ENCODE data around the gene S100A13.

The S100A13 gene

DNA sequence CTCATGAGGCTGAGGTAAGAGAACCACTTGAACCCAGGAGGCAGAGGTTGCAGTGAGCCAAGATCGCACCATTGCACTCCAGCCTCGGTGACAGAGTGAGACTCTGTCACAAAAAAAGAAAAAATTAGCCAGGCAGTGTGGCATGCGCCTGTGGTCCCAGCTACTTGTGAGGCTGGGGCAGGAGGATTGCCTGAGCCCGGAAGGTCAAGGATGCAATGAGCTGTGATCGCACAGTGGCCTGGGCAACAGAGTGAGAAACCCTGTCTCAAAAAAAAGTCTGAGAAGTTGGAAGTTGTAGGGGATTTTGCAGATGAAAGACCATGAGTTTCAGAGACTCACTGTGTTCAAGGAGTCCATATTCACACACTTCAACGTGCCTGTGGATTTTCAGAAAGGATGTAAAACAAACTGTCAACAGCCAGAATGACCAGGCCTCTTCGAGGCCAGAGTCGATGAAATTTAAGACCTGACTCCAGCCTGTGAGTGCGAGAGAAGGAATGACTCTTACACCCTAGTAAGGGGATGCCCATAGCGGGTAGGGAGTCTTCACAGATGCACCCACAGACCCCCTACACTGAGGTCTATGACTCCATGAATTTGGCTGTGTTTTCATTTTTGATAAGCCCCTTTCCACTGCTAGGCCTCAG lies 2.2 kb downstream of the S100A13 start:
- DNase-seq = no peak

- no peak for DNase-seq
Measured at GRCh38 chr1:153623101-153623500, 4.2 kb downstream of the S100A13 start.

- DNase-seq = no peak
Measured at GRCh38 chr1:153619171-153619570, 8.1 kb downstream of the S100A13 start.

DNA sequence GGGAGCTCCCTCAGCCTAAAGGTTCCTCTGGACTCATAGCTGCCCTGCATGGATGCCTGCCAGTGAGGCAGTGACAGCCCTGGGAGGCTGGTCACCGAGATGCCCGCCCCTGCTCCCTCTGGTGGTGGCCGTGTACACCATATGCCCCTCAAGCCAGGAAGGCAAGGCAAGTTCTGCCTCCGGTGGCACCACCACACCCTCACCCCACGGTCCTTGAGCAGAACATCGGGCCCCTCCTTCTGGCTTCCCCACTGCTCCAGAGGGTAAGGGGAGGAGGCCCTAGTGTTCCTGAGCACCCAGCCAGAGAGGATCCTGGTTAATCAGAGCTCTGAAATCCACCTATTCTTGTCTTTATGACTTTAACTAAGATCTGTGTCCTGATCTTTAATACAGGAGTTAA lies 9.6 kb downstream of the S100A13 start:
- DNase-seq = peak; percentile 66 to 67

- DNase-seq = no peak
Measured at GRCh38 chr1:153616917-153617311, 10.4 kb downstream of the S100A13 start.

DNA sequence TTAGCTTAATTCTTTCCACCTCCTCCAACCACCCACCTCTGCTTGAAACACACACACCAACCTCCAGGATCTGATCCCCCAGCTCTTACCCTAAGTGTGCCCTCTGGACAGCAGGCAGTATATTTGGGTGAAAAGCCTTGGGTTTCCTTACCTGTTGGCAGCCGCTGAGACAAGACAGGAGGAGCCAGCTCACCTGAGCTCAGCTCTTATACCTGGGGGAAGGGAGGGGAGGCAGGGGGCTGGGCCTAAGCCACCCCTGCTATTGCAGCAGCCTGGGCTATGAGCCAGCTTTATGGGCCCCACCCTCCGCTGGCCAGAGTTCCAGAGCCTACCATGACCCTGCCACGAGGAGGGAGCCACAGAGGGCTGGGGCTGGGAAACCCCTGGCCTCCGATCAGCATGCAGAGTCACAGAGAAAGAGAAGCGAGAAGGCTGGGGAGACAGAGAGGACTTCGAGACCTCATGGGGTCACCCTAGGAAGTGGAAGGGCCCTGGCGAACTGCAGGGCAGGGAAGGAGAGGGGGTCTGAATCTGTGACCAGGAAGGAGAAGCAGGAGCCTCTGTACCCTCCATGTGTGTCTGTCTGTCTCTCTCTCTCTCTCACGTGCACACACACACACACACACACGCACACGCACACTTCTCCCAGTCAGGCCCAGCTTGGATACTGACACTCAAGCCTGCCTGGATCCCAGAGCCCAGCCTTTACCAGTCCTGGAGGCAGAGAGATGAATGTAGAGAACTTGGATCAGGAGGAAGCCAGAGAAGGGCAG lies 11.0 kb downstream of the S100A13 start, which contains the start of gene S100A14:
Gene S100A14, minus strand, starts transcription at position 182 of the 773 bp plus-strand sequence. CDS start 467 bp downstream, outside the sequence.
- no peak for DNase-seq

DNA sequence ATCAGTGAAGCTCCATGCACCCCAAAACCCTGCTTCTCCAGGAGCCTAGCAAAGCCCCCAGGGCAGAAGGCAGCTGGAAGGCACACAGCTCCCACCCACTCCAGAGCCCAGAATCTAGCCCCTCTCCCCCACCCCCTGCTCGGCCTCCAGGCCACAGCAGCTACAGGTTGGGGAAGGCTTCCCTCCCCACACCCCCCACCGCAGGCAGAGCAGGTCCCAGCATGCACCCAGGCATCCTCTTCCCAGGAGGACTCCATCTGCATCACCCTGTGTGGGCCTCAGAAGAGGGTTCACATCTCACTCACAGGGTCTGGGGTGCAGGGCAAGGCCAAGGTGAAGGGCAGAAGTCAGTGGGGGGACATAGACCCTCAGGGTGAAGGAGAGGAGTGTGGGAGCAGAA lies 11.9 kb downstream of the S100A13 start:
- no peak for DNase-seq

- DNase-seq = no peak
Measured at GRCh38 chr1:153614906-153615305, 12.4 kb downstream of the S100A13 start.

GRCh38 chr1:153614189-153614900 lies 13.0 kb downstream of the S100A13 start:
- no peak for DNase-seq

GRCh38 chr1:153613406-153613805 lies 13.9 kb downstream of the S100A13 start:
- DNase-seq = no peak

DNA sequence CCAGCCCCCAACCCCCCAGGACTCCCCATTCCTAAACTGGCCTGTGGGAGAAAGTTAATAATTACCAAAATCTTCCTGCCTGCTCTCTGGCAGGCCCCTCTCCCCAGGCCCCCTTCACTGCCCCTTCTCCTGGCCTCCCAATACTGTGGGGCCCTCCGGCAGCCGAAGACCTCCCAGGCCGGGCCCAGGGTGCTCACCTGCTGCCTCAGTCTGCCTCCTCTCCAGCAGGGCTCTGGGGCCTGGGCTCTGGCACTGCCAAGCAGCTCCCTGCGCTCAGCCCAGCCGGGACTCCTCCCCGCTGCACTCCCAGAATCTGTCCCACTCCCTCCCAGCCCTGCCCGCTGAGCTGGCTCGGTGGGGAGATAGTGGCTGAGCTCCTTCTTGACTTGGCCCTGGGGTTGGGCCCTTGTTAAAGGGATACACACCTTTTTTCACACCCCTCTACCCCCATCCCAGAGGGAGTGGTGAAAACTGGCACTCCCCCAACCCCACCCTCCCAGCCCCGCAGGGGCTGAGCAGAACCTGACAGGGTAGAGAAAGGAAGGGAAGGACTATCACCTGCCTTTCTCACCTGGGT lies 14.5 kb downstream of the S100A13 start, which contains the start of gene S100A16:
Gene S100A16, minus strand, starts transcription at position 383 of the 577 bp plus-strand sequence. CDS start 4,986 bp downstream, outside the sequence.
- no peak for DNase-seq

DNA sequence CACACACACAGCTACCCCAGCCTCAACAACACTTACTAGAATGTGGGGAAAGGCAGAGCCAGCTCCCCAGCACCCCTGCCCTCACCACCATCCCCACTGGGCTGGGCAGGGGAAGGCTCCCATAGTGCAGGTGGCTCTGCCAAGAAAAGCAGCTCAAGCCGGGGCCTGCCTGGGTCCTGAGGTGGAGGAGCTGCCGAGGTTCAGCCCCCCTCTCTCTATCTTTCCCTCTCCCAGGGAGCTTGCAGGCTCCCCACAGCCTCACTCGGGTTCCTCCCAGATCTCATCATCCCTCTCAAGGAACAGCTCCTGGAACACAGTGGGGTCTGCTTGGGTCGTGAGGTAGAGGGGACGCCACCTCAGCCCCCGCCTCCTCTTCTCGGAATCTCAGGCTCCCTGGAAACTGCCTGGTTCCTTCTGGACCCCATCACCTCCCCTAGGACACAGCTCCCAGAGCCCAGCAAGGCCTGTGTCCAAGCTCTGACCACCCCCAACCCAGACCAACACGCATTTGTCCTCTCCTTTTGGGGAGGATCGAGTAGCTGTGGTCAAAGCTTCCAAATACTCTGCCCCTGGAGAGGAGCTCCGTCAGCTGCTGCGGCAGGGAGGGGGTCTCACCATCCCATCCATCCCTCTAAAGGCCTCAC lies 15.1 kb downstream of the S100A13 start:
- DNase-seq = no peak

GRCh38 chr1:153611356-153611755 lies 15.9 kb downstream of the S100A13 start:
- DNase-seq = no peak

- DNase-seq = no peak
Measured at GRCh38 chr1:153610811-153611301, 16.4 kb downstream of the S100A13 start.

DNA sequence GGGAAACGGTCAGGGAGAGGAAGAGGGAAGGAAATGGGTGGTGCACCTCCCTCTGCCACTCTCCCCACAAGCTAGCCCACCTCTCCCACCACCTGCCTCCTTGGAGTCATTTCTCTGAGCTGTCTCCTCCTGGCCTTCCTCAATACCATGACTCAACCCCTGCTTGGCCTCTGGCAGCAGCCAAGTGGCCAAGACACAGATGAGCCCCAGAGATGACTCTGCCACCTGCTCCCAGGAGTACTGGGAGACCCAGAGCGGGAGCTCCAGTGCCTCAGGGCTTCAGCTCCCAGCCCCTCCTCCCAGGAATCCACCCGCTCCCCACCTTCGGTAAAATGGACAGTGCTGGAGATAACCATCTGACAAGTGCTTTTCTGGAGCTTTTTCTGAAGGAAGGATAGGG lies 17.0 kb downstream of the S100A13 start:
- DNase-seq = no peak

- no peak for DNase-seq
Measured at GRCh38 chr1:153609585-153609907, 17.8 kb downstream of the S100A13 start.

GRCh38 chr1:153608742-153609584 lies 18.3 kb downstream of the S100A13 start:
- DNase-seq = no peak

- no peak for DNase-seq
Measured at GRCh38 chr1:153608089-153608682, 19.1 kb downstream of the S100A13 start.

GRCh38 chr1:153607381-153607780 lies 19.9 kb downstream of the S100A13 start:
- DNase-seq = no peak

DNA sequence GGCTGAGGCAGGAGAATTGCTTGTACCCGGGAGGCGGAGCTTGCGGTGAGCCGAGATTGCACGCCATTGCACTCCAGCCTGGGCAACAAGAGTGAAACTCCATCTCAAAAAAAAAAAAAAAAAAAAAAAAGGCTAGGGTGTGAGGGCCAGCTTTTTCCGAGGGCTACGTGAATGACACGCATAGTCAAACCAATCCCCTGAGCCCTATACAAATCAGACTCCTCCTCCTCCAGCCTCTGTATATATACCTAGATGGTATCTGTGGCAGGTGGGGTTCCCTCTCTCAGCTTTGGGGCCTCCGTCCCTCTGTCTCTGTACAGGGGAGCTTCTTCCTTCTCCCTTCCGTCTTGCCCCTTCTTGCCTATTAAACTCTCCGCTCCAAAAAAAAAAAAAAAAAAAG lies 21.1 kb downstream of the S100A13 start:
- DNase-seq = no peak

- DNase-seq = no peak
Measured at GRCh38 chr1:153602749-153603148, 24.6 kb downstream of the S100A13 start.

Measured in CD4-positive, alpha-beta T cell treated with Interferon alpha-2 for 1 hour (primary cell).